ENCODE measurements around the gene CLN3.

GRCh38 chr16:28494121-28494851 is 2.4 kb upstream of the CLN3 start, which contains the start of gene APOBR:
- no peak for TF ChIP-seq CTCF (IDR thresholded peaks at IDR 0.05)
- no peak for TF ChIP-seq POLR2A (IDR thresholded peaks at IDR 0.05)

Measured in lower leg skin (tissue), 3 donors.